LNCAP (cell line): Measurements from ENCODE around the gene USP40.

Source experiments
- CTCF ChIP-seq: fragments of 450-650 bp; IDR thresholded peaks from 2 replicates; pipeline ENCODE4 v1.5.1; 2017; ENCODE audit warnings: mild to moderate bottlenecking

USP40 gene

GRCh38 chr2:233468741-233469110, 97.9 kb downstream of the USP40 start:
- TF ChIP-seq CTCF: no peak

- no peak for TF ChIP-seq CTCF
These were observed 98.4 kb downstream of the USP40 start for GRCh38 chr2:233468047-233468740.

GRCh38 chr2:233466991-233467603, 99.5 kb downstream of the USP40 start:
- TF ChIP-seq CTCF: no peak

GRCh38 chr2:233464531-233465240, 101.9 kb downstream of the USP40 start:
- no peak for TF ChIP-seq CTCF

GRCh38 chr2:233464056-233464455, 102.5 kb downstream of the USP40 start:
- no peak for TF ChIP-seq CTCF

GRCh38 chr2:233463586-233463985, 103.0 kb downstream of the USP40 start:
- TF ChIP-seq CTCF: no peak

- no peak for TF ChIP-seq CTCF
These were observed 103.6 kb downstream of the USP40 start for GRCh38 chr2:233462826-233463470.
